Activated T-helper 1 cell treated with anti-CD3 and anti-CD28 coated beads, Interleukin-12 subunit alpha, Interleukin-12 subunit beta, Interleukin-2, Interleukin-4 antibody, amounts not matched to agents 30 ng/mL and 10 ng/mL and 1 ng/mL, durations not matched to agents 14 hours and 24 hours and 36 hours (primary cell): ENCODE data around the gene RAB10. TPM values are rescaled to one million over a fixed set of nuclear protein-coding genes. Genes with fewer than 3 reads are reported as not detected.
"Not testable (repeated sequence)": the region's sequence is repeated elsewhere in the genome, so short reads cannot be mapped to it uniquely, and the experiment has no call there.

Source experiments
- DNase-seq: peaks from one replicate; pipeline ENCODE4 v3.0.0; 2021; ENCODE audit warnings: low spot score
- H3K27ac Mint-ChIP-seq: one replicate; pipeline ENCODE4 v1.8.0; 2021; ENCODE audit warnings: mild to moderate bottlenecking, mixed read lengths
- H3K27me3 Mint-ChIP-seq: one replicate; pipeline ENCODE4 v1.8.0; 2022; ENCODE audit warnings: mild to moderate bottlenecking, moderate library complexity, mixed read lengths; ENCODE audit not compliant: insufficient read depth
- H3K36me3 Mint-ChIP-seq: one replicate; pipeline ENCODE4 v1.8.0; 2021; ENCODE audit warnings: low read depth, mixed read lengths
- H3K4me1 Mint-ChIP-seq: one replicate; pipeline ENCODE4 v1.8.0; 2021; ENCODE audit warnings: low read depth, mixed read lengths
- H3K4me3 Mint-ChIP-seq: one replicate; pipeline ENCODE4 v1.8.0; 2021; ENCODE audit warnings: mild to moderate bottlenecking, moderate library complexity, mixed read lengths
- H3K9me3 Mint-ChIP-seq: one replicate; pipeline ENCODE4 v1.8.0; 2021; ENCODE audit warnings: mixed read lengths
- intact Hi-C: fragments of 100-400 bp; cut with micrococcal nuclease; formaldehyde crosslinking; loops from one replicate; pipeline ENCODE4 v1.15.1; 2024
- total RNA-seq: library from RNA; stranded (reverse); gene quantifications from 2 replicates; pipeline ENCODE4 v1.2.3, GENCODE V29; 2022

Gene RAB10
- total RNA-seq, 1 donor from 2014 or later = 130 TPM

- H3K27me3 Mint-ChIP-seq = peaks cover 6% of the 10 kb centered on the region
- H3K36me3 Mint-ChIP-seq = no peaks in the 10 kb centered on the region
- no peaks in the 10 kb centered on the region for H3K4me1 Mint-ChIP-seq
- intact Hi-C loops = no loop called here
- no peak overlapping the region for H3K27ac Mint-ChIP-seq
- H3K9me3 Mint-ChIP-seq = no peaks in the 10 kb centered on the region
- no peak for DNase-seq
- H3K4me3 Mint-ChIP-seq = no peak overlapping the region
These were observed 129.1 kb downstream of the RAB10 start for GRCh38 chr2:26162963-26163362.

- H3K9me3 Mint-ChIP-seq = no peaks in the 10 kb centered on the region
- H3K27ac Mint-ChIP-seq = no peak overlapping the region
- no peak for DNase-seq
- H3K36me3 Mint-ChIP-seq = no peaks in the 10 kb centered on the region
- H3K4me3 Mint-ChIP-seq = no peak overlapping the region
- H3K27me3 Mint-ChIP-seq = peaks cover 8% of the 10 kb centered on the region
- intact Hi-C loops = no loop called here
- no peaks in the 10 kb centered on the region for H3K4me1 Mint-ChIP-seq
These were observed 130.3 kb downstream of the RAB10 start for GRCh38 chr2:26164231-26164630.

- intact Hi-C loops = no loop called here
- DNase-seq = no peak
- Mint-ChIP-seq H3K36me3 (no peaks in the 10 kb centered on the region), H3K4me1 (no peaks in the 10 kb centered on the region), H3K27ac (no peak overlapping the region), H3K27me3 (peaks cover 9% of the 10 kb centered on the region), H3K4me3 (no peak overlapping the region), H3K9me3 (no peaks in the 10 kb centered on the region)
These were observed 130.8 kb downstream of the RAB10 start for GRCh38 chr2:26164641-26165211.

GRCh38 chr2:26165403-26165802 lies 131.5 kb downstream of the RAB10 start:
- intact Hi-C loops = no loop called here
- Mint-ChIP-seq H3K4me3 (no peak overlapping the region), H3K27ac (no peak overlapping the region), H3K27me3 (peaks cover 13% of the 10 kb centered on the region), H3K36me3 (no peaks in the 10 kb centered on the region), H3K4me1 (no peaks in the 10 kb centered on the region), H3K9me3 (no peaks in the 10 kb centered on the region)
- no peak for DNase-seq

- DNase-seq, H3K27ac Mint-ChIP-seq, H3K36me3 Mint-ChIP-seq, H3K9me3 Mint-ChIP-seq, H3K4me3 Mint-ChIP-seq, H3K4me1 Mint-ChIP-seq, intact Hi-C loops: not testable (repeated sequence)
- H3K27me3 Mint-ChIP-seq = peaks cover 24% of the 10 kb centered on the region
These were observed 132.7 kb downstream of the RAB10 start for GRCh38 chr2:26166541-26166940.

- intact Hi-C loops = no loop called here
- Mint-ChIP-seq H3K27ac (no peak overlapping the region), H3K4me3 (no peak overlapping the region), H3K36me3 (no peaks in the 10 kb centered on the region), H3K9me3 (no peaks in the 10 kb centered on the region), H3K27me3 (peaks cover 29% of the 10 kb centered on the region), H3K4me1 (peaks cover 11% of the 10 kb centered on the region)
- no peak for DNase-seq
These were observed 134.9 kb downstream of the RAB10 start for GRCh38 chr2:26168785-26169184.

GRCh38 chr2:26169226-26169625 lies 135.3 kb downstream of the RAB10 start:
- H3K36me3 Mint-ChIP-seq = no peaks in the 10 kb centered on the region
- no peak for DNase-seq
- H3K27me3 Mint-ChIP-seq = peaks cover 33% of the 10 kb centered on the region
- intact Hi-C loops = no loop called here
- H3K4me3 Mint-ChIP-seq = no peak overlapping the region
- no peak overlapping the region for H3K27ac Mint-ChIP-seq
- peaks cover 11% of the 10 kb centered on the region for H3K4me1 Mint-ChIP-seq
- no peaks in the 10 kb centered on the region for H3K9me3 Mint-ChIP-seq

- Mint-ChIP-seq H3K36me3 (no peaks in the 10 kb centered on the region), H3K4me3 (no peak overlapping the region), H3K27me3 (peaks cover 39% of the 10 kb centered on the region), H3K9me3 (no peaks in the 10 kb centered on the region), H3K4me1 (peaks cover 17% of the 10 kb centered on the region), H3K27ac (no peak overlapping the region)
- intact Hi-C loops = loop anchor here (5.0 kb wide), 1 partner anchor 162 kb away; no protein-coding TSS in a partner anchor
- DNase-seq = no peak
These were observed 136.0 kb downstream of the RAB10 start for GRCh38 chr2:26169681-26170414.

- no peak for DNase-seq
- Mint-ChIP-seq H3K27ac (peak overlapping the region; percentile 29), H3K9me3 (no peaks in the 10 kb centered on the region), H3K4me3 (no peak overlapping the region), H3K36me3 (no peaks in the 10 kb centered on the region), H3K4me1 (peaks cover 17% of the 10 kb centered on the region), H3K27me3 (peaks cover 46% of the 10 kb centered on the region)
- intact Hi-C loops = loop anchor here (1.0 to 5.0 kb wide), 2 partner anchors 162 to 299 kb away; no protein-coding TSS in a partner anchor
These were observed 136.9 kb downstream of the RAB10 start for GRCh38 chr2:26170795-26171194.

- intact Hi-C loops = loop anchor here (5.0 kb wide), 1 partner anchor 160 kb away; no protein-coding TSS in a partner anchor
- Mint-ChIP-seq H3K36me3 (no peaks in the 10 kb centered on the region), H3K27ac (no peak overlapping the region), H3K4me3 (peak overlapping the region; percentile 85), H3K4me1 (peaks cover 17% of the 10 kb centered on the region), H3K9me3 (no peaks in the 10 kb centered on the region), H3K27me3 (peaks cover 45% of the 10 kb centered on the region)
- DNase-seq = no peak
These were observed 138.4 kb downstream of the RAB10 start for GRCh38 chr2:26172189-26172870.

- intact Hi-C loops = loop anchor here (5.0 kb wide), 1 partner anchor 159 kb away; no protein-coding TSS in a partner anchor
- no peaks in the 10 kb centered on the region for H3K36me3 Mint-ChIP-seq
- H3K9me3 Mint-ChIP-seq = no peaks in the 10 kb centered on the region
- H3K4me1 Mint-ChIP-seq = peaks cover 17% of the 10 kb centered on the region
- peak within 1 kb of the TSS; percentile 85 for H3K4me3 Mint-ChIP-seq
- DNase-seq = no peak
- peak within 1 kb of the TSS; percentile 68 for H3K27ac Mint-ChIP-seq
- H3K27me3 Mint-ChIP-seq = peaks cover 45% of the 10 kb centered on the region
These were observed 139.2 kb downstream of the RAB10 start, which contains the start of gene GAREM2 for GRCh38 chr2:26172871-26173775. GAREM2 (plus strand) TSS chr2:26173088; CDS start chr2:26173221, 133 bp downstream.

GRCh38 chr2:26173776-26174482 lies 140.0 kb downstream of the RAB10 start:
- peaks cover 47% of the 10 kb centered on the region for H3K27me3 Mint-ChIP-seq
- H3K4me1 Mint-ChIP-seq = peaks cover 17% of the 10 kb centered on the region
- intact Hi-C loops = loop anchor here (5.0 kb wide), 1 partner anchor 158 kb away; no protein-coding TSS in a partner anchor
- no peaks in the 10 kb centered on the region for H3K36me3 Mint-ChIP-seq
- no peak for DNase-seq
- H3K9me3 Mint-ChIP-seq = no peaks in the 10 kb centered on the region
- H3K27ac Mint-ChIP-seq = no peak overlapping the region
- H3K4me3 Mint-ChIP-seq = peak overlapping the region; percentile 73
